KBM-7 (cell line): Measurements from ENCODE around the gene CRIP2.

Source experiments
- DNase-seq: peaks from one replicate; pipeline ENCODE4 v3.0.0-alpha.2; 2015
- in situ Hi-C: fragments of 300-500 bp; cut with MboI; formaldehyde crosslinking; loops from 2 replicates; pipeline ENCODE4 v1.14.3; 2020; ENCODE audit warnings: low sequenced_read_pairs, low pct_unique_long_range_greater_than_20kb, mixed read lengths

The CRIP2 gene, protein sequence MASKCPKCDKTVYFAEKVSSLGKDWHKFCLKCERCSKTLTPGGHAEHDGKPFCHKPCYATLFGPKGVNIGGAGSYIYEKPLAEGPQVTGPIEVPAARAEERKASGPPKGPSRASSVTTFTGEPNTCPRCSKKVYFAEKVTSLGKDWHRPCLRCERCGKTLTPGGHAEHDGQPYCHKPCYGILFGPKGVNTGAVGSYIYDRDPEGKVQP

DNA sequence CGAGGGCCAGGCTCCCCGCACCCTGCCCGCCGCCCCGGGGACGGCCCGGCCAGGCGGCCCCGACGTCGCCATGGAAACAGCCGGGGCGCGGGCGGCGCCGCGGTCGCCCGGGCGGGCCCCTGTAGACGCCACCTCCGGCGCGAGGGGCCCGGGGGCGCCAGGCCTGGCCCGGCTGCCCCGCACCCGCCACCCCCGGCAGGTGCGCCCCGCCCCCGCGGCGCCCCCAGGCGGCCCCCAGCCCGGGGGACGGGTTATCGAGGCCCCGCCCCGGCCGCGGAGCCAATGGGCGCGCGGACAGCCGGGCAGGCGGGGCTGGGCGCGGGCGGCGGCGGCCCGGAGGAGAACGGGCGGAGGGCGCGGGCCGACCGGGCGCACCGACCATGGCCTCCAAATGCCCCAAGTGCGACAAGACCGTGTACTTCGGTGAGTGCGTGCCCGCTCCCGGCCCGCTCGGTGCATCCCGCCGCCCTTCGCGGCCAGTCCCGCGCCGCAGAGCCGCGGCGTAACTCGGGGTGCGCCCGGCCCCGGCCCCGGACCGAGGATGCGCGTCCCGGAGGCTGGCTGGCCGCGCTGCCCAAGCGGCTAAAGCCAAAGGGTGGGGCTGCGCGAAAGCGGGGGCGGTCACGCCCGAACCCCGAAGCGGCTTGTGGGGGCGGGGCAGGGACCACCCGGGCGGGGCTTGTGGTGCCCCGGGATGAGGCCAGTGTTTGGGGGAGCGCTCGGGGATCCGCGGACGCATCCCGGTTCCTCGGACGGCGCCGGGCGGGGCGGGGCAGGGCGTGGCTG lies at the start of gene CRIP2:
Gene CRIP2 (plus strand): TSS at position 339 of the 786 bp plus-strand sequence. CDS start 42 bp downstream, at position 381.
- in situ Hi-C loops: no loop called here
- DNase-seq: no peak

DNA sequence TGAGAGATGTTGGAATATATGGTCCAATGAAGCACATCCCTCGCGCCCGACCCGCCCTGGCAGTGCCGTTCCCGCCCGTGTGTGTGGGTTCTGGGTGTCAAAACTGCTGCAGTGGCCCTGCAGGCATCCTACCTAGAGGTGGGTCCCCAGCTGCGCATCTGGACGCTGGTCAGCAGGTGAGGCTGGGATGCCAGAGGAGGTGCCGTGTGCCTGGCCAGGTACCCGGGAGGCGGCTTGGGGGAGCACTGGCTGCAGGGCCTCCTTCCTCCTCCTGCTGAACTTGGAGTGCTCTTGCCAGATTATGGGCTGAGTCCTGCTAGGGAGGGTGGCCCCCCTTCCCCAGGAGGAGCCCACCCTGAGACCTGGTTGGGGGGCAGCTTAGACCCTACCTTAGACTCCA lies 49.8 kb upstream of the CRIP2 start:
- in situ Hi-C loops: no loop called here
- no peak for DNase-seq

DNA sequence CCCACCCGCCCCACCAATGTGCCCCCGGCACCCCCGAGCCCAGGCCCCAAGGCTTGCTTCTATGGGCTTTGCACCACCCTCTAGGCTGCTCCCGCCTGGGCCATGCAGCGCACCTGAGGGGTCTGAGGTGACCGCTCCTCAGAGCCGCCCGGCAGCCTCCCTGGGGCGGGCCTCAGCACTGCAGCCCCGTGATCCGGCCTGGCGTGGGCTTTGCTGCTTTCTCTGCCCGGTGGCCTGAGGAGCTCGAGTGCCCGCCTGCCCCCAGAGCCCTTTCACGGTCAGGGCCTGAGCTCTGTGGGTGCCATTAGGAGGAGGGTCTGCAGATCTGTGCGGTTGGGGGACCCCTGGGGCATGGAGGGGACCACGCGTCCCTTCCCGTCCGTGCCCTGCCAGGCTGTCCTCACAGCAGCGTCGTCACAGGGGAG lies 48.8 kb upstream of the CRIP2 start:
- in situ Hi-C loops: no loop called here
- DNase-seq: no peak

DNA sequence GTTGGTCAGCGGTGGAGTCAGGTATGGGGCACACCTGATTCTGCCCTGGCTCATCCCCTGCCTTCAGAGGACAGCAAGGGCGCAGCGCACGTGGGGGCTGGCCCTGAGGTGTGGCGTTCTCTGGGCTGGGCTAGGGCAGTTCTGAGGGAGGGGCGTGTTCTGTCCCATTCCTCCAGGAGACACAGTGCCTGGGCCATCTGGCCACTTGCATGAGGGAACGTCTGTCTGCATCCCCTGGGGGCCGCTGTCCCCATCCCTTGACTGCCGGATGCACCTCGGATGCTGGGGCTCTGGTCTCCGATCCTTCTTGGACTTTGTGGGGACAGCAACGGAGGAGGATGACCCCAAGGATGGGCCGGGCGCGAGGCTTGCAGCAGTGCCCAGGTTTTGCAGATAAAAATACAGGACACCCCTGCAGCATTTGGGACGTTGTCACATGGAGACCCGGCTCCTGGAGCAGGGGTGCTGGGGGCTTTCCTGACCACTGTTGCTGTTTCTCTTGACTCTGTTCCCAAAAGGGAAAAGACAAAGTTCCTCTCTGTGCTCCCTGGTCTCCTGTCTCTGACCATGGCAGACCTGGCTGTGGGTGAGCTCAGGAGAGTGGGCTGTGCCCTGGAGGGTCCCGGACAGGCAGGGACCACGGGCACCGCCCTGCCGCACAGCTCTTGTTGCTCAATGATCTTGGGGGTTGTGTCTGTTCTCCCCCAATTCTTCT lies 48.0 kb upstream of the CRIP2 start:
- in situ Hi-C loops: no loop called here
- no peak for DNase-seq

DNA sequence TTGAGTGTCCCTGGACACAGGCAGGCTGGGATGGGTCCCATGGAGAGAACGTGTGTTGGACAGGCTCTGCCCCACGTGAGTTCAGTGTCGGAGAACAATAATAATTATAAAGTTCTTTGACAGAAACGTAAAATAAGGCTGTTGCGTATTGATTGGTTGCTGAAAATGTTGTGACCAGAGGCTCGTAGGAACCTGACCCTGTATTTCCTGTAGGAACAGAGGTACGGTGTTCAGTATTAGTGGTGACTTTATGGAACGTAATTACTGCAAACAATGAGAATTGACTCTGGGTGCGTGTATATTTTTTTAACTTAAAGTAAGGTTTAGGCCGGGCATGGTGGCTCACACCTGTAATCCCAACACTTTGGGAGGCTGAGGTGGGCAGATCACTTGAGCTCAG lies 47.2 kb upstream of the CRIP2 start:
- in situ Hi-C loops: no loop called here

DNA sequence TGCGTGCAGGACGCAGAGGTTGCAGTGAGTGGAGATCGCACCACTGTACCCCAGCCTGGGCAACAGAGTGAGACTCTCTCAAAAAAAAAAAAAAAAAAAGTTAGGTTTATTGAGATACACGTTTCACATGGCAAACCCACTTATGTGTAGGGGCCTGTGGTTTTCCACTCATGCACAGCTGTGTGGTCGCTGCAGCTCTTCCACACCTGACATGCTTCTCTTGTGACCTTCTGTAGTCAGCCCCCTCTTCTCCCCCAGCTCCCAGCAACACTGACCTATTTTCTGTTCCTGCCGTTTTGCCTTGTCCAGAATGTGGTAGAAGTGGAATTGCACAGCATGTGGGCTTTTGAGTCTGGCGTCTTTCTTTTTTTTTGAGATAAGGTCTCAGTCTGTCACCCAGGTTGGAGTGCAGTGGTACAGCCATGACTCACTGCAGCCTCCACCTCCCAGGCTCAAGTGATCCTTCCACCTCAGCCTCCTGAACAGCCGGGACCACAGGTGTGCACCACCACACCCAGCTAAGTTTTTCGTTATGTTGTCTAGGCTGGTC lies 46.6 kb upstream of the CRIP2 start:
- in situ Hi-C loops: no loop called here
- no peak for DNase-seq

More for the DNA sequence above, 47.2 kb upstream of the CRIP2 start:
- DNase-seq: no peak

DNA sequence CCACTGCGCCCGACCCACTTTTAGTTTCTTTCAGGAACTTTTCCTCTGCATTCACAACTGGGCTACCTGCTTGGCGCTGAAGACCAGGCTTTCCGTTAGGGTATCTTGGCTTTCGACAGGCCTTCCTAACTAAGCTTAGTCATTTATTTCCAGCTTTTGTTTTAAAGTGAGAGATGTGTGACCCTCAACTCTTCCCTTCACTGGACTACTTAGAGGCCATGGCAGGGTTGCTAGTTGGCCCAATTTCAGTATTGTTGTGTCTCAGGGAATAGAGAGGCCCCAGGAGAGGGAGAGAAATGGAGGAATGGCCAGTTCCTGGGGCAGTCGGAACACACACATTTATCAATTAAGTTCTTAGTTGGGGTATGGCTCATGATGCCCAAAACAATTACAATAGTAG lies 44.6 kb upstream of the CRIP2 start:
- no peak for DNase-seq
- in situ Hi-C loops: no loop called here

DNA sequence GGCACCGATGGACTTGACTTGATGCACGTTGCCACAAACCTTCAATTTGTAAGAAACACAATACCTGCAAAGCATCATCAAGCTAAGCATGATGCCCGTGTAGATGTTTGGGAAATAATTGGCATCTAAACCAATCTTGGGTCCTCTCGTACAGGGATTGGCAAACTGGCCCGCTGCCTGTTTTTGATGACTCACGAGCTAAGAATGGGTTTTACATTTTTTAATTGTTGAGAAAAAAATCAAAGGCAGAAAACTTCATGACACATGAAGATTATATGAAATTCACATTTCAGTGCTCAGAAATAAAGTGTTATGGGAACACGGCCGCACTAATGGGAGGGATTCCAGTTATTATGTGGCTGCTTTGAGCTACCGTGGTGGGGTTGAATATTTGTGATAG lies 44.1 kb upstream of the CRIP2 start:
- no peak for DNase-seq
- in situ Hi-C loops: no loop called here

DNA sequence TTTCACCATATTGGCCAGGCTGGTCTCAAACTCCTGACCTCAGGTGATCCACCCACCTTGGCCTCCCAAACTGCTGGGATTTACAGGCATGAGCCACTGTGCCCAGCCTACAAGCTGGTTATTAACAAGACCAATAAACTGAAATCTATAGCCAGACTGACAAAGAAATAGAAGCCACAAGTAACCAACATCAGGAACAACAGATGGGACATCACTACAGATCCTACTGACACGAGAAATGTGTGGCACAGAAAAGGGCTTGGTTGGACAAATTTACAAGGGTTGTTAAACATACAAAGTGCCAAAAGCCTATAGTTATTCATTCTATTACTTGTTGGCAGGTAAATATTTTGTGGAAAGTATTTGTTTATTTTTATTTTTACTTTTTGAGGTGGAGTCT lies 43.4 kb upstream of the CRIP2 start:
- in situ Hi-C loops: no loop called here

DNA sequence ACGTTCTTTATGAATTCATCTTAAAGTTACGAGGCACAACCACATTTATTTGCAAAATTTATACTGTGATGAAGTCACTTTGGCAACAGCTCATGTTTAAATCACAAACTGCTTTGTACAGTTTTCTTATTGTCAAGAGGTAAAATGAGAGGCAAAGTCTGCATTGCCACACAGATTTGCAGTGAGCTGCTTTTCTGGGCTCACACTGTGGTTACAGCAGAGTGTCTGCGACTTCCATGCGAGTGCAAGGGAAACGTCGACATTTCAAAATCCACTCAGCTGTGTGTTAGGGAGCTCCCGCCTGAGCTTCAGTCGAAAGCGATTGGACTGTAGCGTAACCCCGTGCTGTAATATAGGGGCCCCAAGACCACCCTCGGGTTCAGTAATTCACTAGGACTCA lies 42.0 kb upstream of the CRIP2 start:
- in situ Hi-C loops: no loop called here
- no peak for DNase-seq

More for the DNA sequence above, 43.4 kb upstream of the CRIP2 start:
- DNase-seq: no peak

DNA sequence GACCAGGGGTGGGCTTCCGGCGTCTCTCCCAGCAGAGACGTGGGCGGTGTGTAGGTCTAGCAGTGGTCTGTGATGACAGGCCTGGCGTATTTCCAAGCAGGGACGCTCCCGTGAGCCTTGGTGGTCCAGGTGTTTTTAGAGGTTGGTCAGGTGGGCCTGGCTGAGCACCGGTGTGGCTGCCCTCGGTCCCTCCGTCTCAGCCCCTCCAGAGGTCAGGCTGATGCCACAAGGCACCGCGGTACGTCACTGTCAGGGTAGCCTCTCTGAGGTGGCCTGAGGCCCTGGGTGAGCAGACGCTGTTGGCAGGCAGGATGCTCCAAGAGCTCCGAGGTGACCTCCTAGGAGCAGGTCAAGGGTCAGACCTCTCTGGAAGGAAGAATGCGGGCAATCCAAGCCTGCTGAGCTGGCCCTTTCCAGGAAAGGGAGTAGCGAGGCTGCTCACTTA lies 41.4 kb upstream of the CRIP2 start:
- in situ Hi-C loops: no loop called here
- no peak for DNase-seq

DNA sequence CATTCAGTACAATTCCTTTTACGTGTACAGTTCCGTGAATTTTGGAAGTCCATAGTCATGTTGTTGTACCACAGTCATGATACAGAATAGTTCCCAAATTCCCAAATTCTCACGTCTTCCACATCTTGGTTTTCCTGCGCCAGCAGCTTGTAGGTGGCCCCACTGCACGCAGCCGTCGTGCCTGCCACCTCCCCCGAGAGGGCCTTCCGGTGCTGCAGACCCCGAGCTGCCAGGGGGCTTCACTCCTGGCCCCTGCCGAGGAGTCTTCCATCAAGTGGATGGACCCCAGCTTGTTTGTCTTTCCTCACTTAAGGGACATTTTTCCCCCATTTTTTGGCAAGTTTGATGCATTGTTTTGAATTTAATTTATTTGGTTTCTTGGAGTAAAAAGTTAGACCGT lies 38.2 kb upstream of the CRIP2 start:
- no peak for DNase-seq
- in situ Hi-C loops: no loop called here

DNA sequence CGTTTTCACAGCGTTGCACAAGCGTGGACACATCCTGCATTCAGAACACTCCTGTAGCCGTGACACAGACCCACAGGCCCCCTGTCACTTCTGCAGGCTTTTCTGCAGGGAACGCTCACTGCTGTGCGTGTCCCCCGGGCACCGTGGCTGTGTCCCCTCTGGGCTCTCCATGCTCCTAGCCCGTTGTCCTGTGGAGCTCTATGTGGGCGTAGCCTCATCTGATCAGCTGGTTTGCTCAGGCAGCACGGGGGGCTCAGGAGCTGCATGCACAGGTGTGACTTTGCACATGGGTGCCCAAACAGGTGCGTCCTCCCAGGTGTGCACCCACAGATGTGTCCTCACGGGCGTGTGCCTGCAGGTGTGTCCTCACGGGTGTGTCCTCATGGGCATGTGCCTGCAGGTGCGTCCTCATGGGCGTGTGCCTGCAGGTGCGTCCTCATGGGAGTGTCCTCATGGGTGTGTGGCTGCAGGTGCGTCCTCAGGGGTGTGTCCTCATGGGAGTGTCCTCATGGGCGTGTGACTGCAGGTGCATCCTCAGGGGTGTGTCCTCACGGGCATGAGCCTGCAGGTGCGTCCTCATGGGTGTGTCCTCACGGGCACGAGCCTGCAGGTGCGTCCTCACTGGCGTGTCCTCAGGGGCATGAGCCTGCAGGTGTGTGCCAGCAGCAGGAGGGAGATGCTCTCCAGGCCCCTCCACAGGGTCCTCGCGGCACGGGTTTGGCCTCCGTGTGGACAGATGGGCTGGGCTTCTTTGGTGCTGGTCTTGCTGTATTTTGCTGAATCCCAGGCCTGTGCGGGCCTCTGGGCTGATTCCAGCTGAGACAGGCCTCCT lies 37.5 kb upstream of the CRIP2 start:
- in situ Hi-C loops: no loop called here
- DNase-seq: no peak

DNA sequence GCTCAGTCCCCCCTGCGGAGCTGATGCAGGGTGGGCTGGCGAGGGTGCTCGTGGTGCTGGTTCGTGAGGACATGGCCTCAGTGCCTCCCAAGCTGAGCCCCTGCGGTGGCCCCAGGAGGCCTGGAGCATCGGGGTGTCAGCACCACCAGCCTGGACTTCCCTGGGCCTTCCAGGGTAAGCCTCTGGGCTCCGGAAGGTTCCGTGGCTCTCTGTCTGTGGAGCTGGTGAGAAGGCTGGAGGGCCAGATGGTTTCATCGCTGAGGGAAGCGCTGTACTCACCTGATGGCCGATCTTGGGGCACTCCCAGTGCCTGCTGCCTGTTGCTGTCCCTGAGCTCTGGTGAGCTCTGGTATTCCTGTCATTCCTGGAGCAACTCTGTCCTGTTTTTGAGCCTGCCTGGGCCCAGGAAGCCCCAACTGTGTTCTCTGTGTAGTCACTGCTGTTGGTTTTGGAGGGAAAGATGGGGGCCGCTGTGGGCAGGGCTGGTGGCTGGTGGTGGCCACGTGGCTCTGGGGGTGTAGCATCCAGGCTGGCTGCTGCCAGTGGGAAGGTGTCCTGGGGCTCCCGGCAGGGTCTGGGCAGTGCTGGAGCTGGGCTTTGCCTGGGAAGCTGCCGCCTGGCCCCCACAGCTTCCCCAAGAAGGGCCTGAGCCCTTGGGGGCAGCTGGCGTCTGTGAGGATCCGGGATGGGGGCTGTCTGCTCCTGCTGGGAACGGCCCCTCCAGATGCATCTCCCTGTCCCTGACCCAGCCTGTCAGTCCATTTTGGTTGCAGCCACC lies 36.7 kb upstream of the CRIP2 start:
- DNase-seq: no peak
- in situ Hi-C loops: no loop called here

DNA sequence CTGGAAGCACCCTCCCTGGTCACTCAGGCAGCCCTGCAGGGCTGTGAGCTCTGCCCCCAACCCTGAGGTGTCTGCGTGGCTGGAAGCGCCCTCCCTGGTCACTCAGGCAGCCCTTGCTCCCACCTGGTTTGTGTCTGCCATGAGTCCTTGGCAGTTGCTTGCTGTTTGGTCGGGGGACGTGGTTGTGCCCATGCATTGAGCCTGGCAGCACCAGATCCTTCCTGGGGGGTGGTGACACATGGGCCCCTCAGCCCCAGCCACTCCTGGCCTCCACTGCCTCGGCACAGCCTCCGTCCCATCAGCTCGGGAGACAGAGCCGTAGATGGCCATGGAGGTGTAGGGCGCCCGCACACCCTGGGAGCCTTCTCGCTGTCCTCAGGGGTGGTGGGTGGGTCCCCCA lies 35.4 kb upstream of the CRIP2 start:
- no peak for DNase-seq
- in situ Hi-C loops: no loop called here

DNA sequence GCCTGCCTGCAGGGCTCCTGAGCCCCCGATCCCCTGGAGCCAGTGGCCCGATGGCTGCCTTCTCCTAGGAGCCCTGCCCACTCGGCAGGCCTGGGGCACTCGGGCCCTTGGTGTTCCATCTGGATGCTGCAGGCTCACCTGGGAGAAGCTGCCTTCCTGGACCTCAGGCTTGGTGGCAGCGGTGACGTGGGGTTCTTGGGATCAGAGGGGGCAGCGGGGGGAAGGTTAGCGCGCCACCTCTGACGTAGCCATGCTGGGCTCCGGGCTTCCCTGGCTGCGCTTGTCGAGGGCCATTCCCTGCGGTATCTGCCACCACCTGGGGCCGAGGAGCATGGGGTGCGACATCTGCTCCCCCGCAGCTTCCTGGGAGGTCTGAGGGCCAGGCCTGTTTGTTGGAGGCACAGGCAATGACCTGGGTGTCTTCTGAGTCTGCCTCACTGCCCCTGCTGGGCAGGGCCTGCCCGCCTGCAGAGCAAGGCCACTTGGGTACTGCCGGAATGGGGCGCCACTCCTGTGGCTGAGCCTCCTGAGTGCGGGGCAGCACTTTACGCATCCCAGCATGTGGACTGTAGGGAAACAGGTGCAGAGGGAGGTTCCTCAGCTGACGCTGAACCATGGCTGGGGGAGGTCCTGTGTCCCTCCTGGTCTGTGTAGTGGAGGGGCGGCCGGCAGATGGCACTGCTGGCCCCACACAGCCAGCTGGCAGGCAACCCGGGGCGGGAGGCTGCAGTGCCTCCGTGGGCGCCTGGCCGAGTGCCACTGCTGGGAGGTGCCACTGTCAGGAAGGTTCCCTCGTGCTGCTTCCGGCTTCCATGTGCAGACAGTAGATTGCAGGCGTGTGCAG lies 34.7 kb upstream of the CRIP2 start:
- DNase-seq: no peak

DNA sequence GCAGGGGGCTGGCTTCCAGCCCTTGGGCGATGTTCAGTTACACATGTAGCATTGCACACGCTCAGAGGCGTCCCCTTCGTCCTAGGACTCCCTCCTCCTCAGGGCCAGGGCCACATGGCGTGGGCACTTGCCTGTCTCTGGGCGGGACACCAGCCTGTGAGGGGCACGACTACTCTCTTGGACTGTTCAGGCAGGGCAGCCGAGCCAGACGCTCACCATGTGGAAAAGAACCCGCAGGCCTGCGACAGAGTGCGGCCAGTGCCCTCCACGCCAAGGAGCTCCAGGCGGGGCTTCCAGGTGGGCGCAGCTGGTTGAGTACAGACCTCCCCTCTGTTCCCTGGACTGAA lies 34.1 kb upstream of the CRIP2 start:
- in situ Hi-C loops: no loop called here
- no peak for DNase-seq

More for the DNA sequence above, 34.7 kb upstream of the CRIP2 start:
- in situ Hi-C loops: no loop called here

DNA sequence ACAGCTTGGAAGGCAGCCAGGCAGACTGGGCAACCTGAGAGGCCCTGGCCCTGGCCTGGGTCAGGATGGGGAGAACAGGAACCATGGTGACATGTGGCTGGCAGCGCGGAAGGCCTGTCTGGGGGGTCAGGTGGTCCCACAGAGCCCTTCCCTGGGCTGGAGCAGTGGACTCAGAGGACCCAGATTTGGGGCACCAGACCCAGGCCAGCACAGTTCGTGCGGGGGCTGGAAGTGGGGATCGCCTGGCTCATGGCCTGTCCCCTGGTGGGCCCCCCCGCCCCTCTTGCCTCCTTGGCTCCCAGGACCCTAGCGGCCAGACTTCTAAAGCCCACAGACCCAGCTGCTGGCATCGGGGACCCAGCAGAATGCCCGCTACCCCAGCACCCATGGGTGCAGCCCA lies 33.6 kb upstream of the CRIP2 start:
- in situ Hi-C loops: no loop called here
- DNase-seq: no peak
